Body of pancreas (tissue), 4 donors: ENCODE data around the gene RPGRIP1.

Source experiments
- CTCF ChIP-seq, 7 experiments: fragments of 450-650 bp in 4 of 7; fragments of 200-600 bp in 3 of 7; sonication (generic) in 3 of 7; IDR thresholded peaks; one replicate each; pipeline ENCODE4 v1.5.1; 2016 to 2019; ENCODE audit warnings: antibody characterized with exemption in 7 of 7
- POLR2A ChIP-seq, 3 donors: fragments of 450-650 bp; IDR thresholded peaks; one replicate each; pipeline ENCODE4 v1.6.1; 2016; ENCODE audit warnings: antibody characterized with exemption in 3 of 3, mild to moderate bottlenecking in 2 of 3

DNA sequence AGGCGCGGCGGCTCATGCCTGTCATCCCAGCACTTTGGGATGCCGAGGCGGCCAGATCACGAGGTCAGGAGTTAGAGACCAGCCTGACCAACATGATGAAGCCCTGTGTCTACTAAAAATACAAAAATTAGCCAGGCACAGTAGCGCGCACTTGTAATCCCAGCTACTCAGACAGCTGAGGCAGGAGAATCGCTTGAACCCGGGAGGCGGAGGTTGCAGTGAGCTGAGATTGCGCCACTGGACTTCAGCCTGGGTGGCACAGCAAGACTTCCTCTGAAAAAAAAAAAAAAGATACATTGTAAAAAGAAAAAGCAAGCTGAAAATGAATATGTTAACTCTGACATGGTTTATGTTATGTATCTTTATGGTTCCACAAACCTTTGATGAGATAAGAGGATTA is 33.6 kb downstream of the RPGRIP1 start:
- no peak for TF ChIP-seq CTCF (IDR thresholded peaks at IDR 0.05)
- no peak for TF ChIP-seq POLR2A (IDR thresholded peaks at IDR 0.05)
